ENCODE measurements around the gene LIME1.
"Not testable (repeated sequence)": the region's sequence is repeated elsewhere in the genome, so short reads cannot be mapped to it uniquely, and the experiment has no call there.

LIME1 gene

DNA sequence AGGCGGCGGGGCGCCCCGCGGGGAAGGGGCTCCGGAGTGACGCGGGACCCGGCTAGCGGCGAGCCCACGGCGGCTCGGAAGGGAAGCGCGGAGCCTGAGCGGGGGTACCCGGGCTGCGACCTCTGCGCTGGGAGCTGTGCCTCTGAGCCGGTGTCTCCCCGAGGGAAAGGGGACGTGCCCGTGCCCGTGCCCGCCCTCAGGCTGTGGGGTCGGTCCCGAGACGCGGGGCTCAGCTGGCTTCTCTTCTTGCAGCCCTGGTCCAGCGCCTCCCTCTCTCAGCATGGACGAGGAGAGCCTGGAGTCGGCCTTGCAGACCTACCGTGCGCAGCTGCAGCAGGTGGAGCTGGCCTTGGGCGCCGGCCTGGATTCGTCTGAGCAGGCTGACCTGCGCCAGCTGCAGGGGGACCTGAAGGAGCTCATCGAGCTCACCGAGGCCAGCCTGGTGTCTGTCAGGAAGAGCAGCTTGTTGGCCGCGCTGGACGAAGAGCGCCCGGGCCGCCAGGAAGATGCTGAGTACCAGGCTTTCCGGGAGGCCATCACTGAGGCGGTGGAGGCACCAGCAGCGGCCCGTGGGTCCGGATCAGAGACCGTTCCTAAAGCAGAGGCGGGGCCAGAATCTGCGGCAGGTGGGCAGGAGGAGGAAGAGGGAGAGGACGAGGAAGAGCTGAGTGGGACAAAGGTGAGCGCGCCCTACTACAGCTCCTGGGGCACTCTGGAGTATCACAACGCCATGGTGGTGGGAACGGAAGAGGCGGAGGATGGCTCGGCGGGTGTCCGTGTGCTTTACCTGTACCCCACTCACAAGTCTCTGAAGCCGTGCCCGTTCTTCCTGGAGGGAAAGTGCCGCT is 27.9 kb upstream of the LIME1 start:
- no peak for DNase-seq

DNA sequence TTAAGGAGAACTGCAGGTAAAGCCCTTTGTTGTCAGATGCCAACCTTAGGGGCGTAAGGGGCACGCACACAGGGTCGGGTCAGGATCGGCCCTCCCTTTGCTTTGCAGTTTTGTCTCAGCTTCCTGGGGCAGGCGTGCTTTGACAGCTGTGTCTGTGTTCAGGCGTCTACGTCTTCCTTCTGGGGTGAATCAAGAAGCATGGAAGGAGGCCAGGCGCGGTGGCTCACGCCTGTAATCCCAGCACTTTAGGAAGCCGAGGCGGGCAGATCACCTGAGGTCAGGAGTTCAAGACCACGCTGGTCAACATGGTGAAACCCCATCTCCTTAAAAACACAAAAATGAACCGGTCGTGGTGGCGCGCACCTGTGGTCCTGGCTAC is 27.3 kb upstream of the LIME1 start:
- no peak for DNase-seq

DNA sequence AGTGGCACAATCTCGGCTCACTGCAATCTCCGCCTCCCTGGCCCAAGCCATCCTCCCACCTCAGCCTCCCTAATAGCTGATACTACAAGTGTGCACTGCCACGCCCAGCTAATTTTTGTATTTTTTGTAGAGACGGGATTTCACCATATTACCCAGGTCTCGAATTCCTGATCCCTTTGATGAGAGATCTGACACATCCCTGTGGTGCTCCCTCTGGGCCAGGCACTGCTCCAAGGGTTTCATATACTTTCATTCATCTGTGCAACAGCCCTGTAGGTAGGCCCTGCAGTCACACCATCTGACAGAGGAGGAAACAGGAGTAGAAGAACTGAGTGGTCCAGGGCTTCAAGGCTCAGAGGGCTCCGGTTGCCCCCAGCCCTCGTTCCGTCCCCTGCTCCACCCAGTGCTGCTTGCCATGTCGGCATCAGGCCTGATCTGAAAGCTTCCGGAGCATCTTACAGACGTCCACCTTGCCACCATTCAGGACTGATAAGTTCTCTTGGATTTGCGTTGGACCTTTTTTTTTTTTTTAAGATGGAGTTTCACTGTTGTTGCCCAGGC is 25.3 kb upstream of the LIME1 start:
- DNase-seq, result no peak

DNA sequence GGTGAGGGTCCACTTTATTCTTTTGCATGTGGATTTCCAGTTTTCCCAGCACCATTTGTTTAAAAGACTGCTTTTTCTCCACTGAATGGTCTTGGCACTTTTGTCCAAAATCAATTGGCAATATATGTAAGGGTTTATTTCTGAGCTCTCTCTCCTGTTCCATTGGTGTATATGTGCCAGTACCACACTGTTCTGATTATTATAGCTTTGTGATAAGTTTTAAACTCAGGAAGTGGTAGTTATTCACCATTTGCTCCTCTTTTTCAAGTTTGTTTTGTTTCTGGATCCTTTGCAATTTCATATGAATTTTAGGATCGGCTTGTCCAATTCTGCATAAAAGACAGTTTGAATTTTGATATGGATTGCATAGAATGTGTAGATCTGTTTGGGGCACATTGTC is 24.3 kb upstream of the LIME1 start:
- no peak for DNase-seq

DNA sequence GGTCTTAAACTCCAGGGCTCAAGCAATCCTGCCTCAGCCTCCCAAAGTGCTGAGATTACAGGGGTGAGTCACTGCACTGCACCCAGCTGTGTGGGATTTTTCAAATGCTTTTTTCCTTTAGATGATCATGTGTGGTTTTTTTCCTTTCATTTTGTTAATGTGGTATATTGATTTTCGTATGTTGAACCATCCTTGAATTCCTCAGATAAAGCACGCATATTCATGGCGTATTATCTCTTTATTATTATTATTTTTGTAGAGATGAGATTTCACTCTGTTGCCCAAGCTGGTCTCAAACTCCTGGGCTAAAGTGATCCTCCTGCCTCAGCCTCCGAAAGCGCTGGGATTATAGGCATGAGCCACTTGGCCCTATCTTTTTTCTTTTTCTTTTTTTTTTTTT is 21.6 kb upstream of the LIME1 start:
- no peak for DNase-seq

DNA sequence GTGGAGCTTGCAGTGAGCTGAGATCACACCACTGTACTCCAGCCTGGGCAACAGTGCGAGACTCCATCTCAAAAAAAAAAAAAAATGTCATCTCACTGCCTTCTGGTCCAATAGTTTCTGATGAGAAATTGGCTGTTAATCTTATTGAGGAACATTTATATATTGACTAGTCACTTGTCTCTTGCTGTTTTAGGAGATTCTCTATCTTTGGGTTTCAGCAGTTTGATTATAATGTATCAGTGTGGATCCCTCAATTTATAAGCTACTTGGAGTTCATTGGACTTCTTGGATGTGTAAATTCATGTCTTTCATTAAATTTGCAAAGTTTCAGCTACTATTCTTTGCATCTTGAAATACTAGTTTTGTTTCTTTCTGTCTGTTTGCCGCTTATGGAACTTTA is 17.5 kb upstream of the LIME1 start:
- no peak for DNase-seq

DNA sequence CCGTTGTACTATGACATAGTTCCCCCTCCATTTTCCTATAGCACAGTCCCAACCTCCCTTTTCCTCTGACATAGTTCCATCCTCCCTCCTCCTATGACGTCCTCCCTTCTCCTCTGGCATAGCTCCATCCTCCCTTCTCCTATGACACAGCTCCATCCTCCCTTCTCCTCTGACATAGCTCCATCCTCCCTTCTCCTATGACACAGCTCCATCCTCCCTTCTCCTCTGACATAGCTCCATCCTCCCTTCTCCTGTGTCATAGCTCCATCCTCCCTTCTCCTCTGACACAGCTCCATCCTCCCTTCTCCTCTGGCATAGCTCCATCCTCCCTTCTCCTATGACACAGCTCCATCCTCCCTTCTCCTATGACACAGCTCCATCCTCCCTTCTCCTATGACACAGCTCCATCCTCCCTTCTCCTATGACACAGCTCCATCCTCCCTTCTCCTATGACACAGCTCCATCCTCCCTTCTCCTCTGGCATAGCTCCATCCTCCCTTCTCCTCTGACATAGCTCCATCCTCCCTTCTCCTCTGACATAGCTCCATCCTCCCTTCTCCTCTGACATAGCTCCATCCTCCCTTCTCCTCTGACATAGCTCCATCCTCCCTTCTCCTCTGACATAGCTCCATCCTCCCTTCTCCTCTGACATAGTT is 13.4 kb upstream of the LIME1 start:
- not testable (repeated sequence) for DNase-seq

DNA sequence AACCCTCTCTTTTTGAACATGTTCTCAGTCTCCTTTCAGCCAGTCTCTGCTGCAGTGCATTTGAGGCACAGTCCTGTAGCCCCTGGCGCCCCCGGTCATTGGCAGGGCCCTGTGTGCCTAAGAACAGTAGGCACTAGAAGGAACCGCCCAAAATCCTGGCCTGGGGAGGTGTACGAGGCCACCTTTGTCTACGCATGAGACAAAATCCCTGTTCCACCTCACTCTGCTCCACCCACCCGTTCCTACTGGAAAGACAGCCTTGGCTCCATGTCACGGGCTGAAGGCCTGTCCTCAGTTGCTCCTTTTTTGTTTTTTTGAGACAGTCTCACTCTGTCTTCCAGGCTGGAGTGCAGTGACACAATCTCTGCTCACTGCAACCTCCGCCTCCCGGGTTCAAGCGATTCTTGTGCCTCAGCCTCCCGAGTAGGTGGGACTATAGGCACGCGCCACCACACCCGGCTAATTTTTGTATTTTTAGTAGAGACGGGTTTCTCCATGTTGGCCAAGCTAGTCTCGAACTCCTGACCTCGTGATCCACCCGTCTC is 6.2 kb upstream of the LIME1 start:
- DNase-seq, result not testable (repeated sequence)

DNA sequence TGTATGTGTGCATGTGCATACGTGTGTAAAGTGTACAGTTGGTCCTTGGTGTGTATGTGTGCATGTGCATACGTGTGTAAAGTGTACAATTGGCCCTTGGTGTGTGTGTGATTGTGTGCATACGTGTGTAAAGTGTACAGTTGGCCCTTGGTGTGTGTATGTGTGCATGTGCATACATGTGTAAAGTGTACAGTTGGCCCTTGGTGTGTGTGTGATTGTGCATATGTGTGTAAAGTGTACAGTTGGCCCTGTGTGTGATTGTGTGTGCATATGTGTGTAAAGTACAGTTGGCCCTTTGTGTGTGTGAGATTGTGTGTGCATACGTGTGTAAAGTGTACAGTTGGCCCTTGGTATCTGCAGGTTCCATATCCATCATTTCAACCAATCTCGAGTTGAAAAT is 5.1 kb upstream of the LIME1 start:
- no peak for DNase-seq

DNA sequence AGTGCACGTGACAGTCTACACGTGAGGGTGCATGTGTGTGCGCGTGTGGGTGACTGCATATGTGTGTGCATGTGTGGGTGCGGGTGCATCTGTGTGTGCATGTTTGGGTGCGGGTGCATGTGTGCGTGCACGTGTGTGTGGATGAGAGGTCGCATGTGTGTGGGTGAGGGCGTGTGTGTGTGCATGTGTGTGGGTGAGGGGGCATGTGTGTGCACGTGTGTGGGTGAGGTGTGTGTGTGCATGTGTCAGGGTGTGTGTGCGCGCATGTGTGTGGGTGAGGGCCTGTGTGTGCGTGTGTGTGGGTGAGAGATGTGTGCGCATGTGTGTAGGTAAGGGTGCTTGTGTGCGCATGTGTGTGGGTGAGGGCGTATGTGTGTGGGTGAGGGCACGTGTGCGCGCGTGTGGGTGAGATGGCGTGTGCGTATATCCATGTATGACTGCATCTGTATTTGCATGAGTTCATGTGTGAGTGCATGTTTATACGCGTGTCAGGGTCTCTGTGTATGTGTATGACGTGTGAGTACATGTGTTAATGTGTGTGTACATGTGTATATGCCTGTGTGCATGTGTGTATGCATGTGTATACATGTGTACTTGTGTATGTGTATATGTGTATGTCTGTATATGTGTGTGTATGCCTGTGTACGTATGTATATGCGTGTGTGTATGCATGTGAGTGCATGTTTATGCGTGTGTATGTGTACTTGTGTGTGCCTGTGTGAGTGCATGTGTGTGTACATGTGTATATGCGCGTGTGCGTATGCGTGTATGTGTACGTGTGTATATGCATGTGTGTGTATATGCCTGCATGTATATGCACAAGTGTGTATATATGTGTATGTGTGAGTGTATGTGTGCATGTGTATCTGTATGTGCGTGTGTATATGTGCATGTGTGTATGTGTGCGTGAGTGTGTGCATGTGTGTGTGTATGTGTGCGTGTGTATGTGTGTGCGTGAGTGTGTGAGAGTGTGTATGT is 4.1 kb upstream of the LIME1 start:
- DNase-seq, result no peak

DNA sequence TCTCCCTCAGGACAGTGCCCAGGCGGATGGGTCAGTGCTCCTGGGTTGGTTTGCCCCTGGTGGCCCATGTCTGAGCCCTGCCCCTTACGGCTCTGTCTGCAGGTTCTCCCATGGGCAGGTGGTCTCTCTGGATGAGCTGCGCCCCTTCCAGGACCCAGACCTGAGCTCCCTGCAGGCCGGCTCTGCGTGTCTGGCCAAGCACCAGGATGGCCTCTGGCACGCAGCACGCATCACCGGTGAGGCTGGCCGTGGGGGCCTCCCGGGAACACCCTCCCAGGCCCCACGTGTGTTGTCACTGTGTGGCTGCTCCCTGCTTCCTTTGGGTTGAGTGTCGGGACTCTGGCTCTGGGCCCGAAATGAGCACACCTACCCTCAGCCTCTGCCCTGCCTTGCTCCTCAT is 3.3 kb upstream of the LIME1 start:
- DNase-seq, result no peak

DNA sequence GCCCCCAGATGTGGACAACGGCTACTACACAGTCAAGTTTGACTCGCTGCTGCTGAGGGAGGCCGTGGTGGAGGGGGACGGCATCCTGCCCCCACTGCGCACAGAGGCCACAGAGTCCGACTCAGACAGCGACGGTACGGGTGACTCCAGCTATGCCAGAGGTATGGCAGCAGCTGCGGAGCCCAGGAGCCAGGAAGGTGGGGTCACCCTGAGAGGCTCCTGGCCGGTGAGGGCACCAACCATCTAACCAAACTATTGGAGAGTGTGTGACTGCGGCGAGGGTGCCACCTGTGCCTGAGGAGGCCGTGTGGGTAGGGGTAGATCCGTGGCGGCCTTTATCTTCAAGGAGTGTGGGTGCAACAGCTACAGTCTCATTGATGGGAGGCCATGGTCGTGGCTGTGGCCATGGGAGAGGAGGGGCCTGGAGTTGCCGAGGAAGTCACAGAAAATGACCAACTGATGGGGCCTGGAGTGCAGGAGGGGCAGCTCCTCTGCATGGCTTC is 2.8 kb upstream of the LIME1 start:
- DNase-seq, result no peak

DNA sequence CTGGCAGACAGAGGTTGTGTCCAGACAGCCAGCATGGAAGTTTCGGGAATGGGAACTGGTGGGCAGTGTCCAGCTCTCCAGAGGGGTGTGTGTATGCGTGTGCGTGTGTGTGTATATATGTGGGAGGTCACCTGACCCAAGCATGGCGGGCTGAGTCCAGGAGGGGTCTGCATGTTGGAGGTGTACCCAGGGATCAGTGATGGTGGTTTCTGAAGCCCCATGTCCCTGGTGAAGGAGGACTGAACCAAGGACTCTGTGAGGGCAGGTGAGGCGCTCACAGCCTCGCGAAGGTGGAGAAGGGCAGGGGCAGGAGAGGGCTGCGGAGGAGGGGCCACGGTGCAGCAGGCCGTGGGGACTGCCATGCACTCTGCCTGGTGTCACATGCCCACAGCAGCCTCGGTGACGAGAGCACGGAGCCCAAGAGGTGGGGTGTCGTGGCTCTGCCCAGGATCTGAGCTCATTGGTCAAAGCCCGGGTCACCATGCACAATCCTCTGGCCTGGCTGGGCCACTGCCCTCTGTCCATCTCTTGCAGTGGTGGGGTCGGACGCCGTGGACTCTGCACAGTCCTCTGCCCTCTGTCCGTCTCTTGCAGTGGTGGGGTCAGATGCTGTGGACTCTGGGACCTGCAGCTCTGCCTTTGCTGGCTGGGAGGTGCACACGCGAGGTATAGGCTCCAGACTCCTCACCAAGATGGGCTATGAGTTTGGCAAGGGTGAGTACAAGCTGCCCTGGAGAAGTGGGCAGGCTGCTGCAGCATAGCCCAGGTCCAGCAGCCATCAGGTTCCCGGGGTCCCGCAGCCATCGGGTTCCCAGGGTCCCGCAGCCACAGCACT is 2.1 kb upstream of the LIME1 start:
- no peak for DNase-seq

DNA sequence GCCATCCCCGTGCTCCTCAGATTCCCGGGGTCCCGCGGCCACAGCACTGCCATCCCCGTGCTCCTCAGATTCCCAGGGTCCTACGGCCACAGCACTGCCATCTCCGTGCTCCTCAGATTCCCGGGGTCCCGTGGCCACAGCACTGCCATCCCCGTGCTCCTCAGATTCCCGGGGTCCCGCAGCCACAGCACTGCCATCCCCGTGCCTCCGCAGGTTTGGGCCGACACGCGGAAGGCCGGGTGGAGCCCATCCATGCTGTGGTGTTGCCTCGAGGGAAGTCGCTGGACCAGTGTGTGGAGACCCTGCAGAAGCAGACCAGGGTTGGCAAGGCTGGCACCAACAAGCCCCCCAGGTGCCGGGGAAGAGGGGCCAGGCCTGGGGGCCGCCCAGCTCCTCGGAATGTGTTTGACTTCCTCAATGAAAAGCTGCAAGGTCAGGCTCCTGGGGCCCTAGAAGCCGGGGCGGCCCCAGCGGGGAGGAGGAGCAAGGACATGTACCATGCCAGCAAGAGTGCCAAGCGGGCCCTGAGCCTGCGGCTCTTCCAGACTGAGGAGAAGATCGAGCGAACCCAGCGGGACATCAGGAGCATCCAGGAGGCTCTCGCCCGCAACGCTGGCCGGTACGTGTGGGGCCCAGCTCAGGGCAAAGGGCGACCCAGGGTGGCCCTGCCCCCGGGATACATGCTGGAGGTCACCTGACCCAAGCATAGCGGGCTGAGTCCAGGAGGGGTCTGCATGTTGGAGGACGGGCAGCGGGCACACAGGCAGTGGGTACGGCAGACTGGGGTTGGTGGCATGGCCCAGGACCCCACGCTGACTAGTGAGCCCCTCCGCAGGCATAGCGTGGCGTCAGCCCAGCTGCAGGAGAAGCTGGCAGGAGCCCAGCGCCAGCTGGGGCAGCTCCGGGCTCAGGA is 1.3 kb upstream of the LIME1 start:
- no peak for DNase-seq

DNA sequence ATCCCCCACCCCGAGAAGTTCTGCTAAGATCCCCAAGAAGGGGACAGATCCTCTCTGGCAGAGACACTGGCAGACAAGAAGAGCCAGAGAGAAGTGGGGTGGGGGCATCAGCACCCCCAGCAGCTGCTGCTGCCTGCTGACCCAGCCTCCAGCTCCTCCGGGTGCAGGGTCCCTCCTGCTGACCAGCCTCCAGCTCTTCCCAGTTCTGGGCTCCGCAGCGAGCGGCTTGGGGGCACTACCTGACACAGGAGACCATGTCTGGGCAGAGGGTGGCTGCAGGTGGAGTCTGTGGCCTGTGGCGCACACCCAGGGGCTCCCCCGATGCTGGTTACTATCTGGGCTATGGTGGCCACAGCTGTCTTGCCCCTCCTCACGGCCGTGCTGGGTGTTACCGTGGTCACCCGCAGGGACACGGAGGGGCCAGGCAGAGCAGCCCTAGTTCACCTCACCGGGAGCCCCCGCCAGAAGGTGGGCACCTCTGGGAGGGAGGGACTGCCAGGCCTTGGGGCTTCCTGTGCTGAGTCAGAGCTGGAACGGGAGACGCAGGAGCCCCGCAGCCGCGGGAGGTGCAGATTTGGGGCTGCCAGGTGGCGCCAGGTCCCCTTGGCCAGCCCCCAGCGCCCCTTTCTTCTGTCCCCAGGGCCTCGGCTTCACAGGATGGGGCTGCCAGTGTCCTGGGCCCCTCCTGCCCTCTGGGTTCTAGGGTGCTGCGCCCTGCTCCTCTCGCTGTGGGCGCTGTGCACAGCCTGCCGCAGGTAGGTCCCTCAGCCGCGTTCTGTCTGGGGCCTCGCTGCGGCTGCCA is 630 bp downstream of the LIME1 start:
- DNase-seq, result no peak

DNA sequence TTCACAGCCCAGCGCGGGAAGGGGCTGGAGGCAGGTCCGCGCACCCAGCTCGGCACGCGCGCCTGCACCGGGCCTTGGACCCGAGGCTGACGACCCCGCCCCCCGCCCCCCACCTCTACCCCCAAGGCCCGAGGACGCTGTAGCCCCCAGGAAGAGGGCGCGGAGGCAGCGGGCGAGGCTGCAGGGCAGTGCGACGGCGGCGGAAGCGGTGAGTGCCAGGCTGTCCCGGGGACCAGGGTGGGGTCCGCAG is 1.2 kb downstream of the LIME1 start:
- DNase-seq, result no peak

DNA sequence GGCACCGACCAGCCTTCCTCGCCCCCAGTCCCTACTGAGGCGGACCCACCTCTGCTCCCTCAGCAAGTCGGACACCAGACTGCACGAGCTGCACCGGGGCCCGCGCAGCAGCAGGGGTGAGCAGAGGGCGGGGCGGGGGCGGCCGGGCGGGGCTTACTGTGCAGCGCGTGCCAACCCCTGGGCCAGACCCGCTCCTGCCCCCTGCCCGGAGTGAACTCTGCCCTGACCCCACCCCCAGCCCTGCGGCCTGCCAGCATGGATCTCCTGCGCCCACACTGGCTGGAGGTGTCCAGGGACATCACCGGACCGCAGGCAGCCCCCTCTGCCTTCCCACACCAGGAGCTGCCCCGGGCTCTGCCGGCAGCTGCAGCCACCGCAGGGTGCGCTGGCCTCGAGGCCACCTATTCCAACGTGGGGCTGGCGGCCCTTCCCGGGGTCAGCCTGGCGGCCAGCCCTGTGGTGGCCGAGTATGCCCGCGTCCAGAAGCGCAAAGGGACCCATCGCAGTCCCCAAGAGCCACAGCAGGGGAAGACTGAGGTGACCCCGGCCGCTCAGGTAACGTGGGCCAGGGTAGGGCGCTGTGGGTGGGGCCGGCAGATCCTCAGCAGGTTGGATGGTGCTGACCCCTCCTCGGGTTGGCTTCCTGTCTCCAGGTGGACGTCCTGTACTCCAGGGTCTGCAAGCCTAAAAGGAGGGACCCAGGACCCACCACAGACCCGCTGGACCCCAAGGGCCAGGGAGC is 1.7 kb downstream of the LIME1 start:
- DNase-seq, result no peak

DNA sequence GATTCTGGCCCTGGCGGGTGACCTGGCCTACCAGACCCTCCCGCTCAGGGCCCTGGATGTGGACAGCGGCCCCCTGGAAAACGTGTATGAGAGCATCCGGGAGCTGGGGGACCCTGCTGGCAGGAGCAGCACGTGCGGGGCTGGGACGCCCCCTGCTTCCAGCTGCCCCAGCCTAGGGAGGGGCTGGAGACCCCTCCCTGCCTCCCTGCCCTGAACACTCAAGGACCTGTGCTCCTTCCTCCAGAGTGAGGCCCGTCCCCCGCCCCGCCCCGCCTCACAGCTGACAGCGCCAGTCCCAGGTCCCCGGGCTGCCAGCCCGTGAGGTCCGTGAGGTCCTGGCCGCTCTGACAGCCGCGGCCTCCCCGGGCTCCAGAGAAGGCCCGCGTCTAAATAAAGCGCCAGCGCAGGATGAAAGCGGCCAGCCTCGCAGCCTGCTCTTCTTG is 2.2 kb downstream of the LIME1 start:
- no peak for DNase-seq

Measured in GF-D8 (cell line).